ENCODE data around the gene ZNF32. TPM values are rescaled to one million over a fixed set of nuclear protein-coding genes. Genes with fewer than 3 reads are reported as not detected.

The ZNF32 gene
- total RNA-seq, 1 experiment from 2014 or later, result 16.7 TPM

DNA sequence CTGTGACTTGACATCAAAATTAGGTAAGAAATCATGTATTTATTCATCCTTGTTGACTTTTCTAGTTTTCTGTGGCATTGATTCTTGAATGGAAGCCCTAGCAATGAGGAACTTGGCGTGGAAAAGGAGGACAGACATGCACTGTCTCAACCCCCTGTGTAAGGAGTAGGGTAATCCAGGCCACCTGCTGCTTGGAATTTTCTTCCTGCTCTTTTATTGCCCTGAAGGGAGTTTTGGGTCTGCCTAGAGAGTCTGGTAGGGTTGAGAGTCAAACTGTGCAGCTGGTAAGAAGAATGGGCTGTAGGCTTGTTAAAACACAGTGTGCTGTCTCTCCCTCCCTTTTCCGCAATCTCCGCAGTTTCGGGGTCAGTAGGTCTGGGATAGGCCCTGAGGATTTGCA, 19.7 kb downstream of the ZNF32 start:
- no peak overlapping the region for H3K4me2 ChIP-seq (ENCODE audit: low read length)
- H2AFZ ChIP-seq (ENCODE audit: low read length), result no peak overlapping the region
- no peak overlapping the region for H3K27ac ChIP-seq (ENCODE audit: low read length)
- no peaks in the 10 kb centered on the region for H3K27me3 ChIP-seq (ENCODE audit: low read length)
- H3K9me2 ChIP-seq (replicated peaks; ENCODE audit: low read length), result no peaks in the 10 kb centered on the region
- ChIA-PET CTCF (no interaction called here), POLR2A (ENCODE audit: unreplicated experiment) (no interaction called here)
- no peaks in the 10 kb centered on the region for H3K36me3 ChIP-seq (ENCODE audit: low read depth, low read length)
- no peak for DNase-seq
- no peak for ATAC-seq
- H3K9me3 ChIP-seq (ENCODE audit: low read length), result peaks cover 3% of the 10 kb centered on the region; the same call in 1 of the 2 replicates
- no peaks in the 10 kb centered on the region for H4K20me1 ChIP-seq (ENCODE audit: low read length)
- no peaks in the 10 kb centered on the region for H3K79me2 ChIP-seq (ENCODE audit: low read length)
- no peak overlapping the region for H3K9ac ChIP-seq (ENCODE audit: low read length)
- no peaks in the 10 kb centered on the region for H3K4me1 ChIP-seq (ENCODE audit: insufficient read depth, low read length)
- no peak overlapping the region for H3K4me3 ChIP-seq (ENCODE audit: low read length)
- no peaks in the 10 kb centered on the region for H3F3A ChIP-seq (ENCODE audit: low read length, unreplicated experiment)
- BruUV-seq (replicated peaks), result no TSS peak
- intact Hi-C loops (cut with micrococcal nuclease), result no loop called here
- no peak for TF ChIP-seq EZH2 (IDR thresholded peaks at IDR 0.05; ENCODE audit: low read length, unreplicated experiment)
- TF ChIP-seq CTCF (conservative IDR thresholded peaks at IDR 0.05; ENCODE audit: low read depth, low read length), result no peak
- no peak for TF ChIP-seq EZH2phosphoT487 (IDR thresholded peaks at IDR 0.05; ENCODE audit: borderline replicate concordance, low read length)

DNA sequence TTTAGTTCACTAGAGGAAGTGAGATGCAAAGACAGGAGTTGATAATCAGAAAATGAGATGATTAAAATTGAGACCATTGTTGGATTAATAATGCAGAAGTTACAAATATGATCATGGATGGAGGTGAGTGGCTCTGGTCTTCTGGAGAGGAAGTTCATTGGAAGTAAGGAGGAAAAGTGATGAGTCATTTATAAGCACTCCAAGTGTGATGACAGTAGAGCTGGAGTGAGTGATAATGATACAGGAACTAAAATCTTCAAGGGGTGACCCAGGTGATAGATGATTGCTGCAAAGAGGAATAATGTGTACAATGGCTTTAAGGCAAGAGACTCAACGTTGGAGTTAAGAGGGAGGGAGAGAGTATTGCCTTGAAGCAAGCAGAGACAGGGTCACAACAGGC, 20.7 kb downstream of the ZNF32 start:
- Histone ChIP-seq H3K4me2 (ENCODE audit: low read length) (no peak overlapping the region), H3K27ac (ENCODE audit: low read length) (no peak overlapping the region), H3K9me2 (replicated peaks; ENCODE audit: low read length) (no peaks in the 10 kb centered on the region), H2AFZ (ENCODE audit: low read length) (no peak overlapping the region), H3F3A (ENCODE audit: low read length, unreplicated experiment) (no peaks in the 10 kb centered on the region), H3K36me3 (ENCODE audit: low read depth, low read length) (no peaks in the 10 kb centered on the region), H3K79me2 (ENCODE audit: low read length) (no peaks in the 10 kb centered on the region), H4K20me1 (ENCODE audit: low read length) (no peaks in the 10 kb centered on the region), H3K4me3 (ENCODE audit: low read length) (no peak overlapping the region), H3K9me3 (ENCODE audit: low read length) (peaks cover 7% of the 10 kb centered on the region; the same call in 1 of the 2 replicates), H3K4me1 (ENCODE audit: insufficient read depth, low read length) (no peaks in the 10 kb centered on the region), H3K27me3 (ENCODE audit: low read length) (no peaks in the 10 kb centered on the region), H3K9ac (ENCODE audit: low read length) (no peak overlapping the region)
- ChIA-PET CTCF (no interaction called here), POLR2A (ENCODE audit: unreplicated experiment) (no interaction called here)
- intact Hi-C loops (cut with micrococcal nuclease), result no loop called here
- ATAC-seq (no peak), DNase-seq (no peak)
- no TSS peak for BruUV-seq (replicated peaks)
- TF ChIP-seq CTCF (conservative IDR thresholded peaks at IDR 0.05; ENCODE audit: low read depth, low read length) (no peak), EZH2phosphoT487 (IDR thresholded peaks at IDR 0.05; ENCODE audit: borderline replicate concordance, low read length) (no peak), EZH2 (IDR thresholded peaks at IDR 0.05; ENCODE audit: low read length, unreplicated experiment) (no peak)

- ATAC-seq, result no peak
- H3K4me1 ChIP-seq (ENCODE audit: insufficient read depth, low read length), result no peaks in the 10 kb centered on the region
- ChIA-PET POLR2A (ENCODE audit: unreplicated experiment) (no interaction called here), CTCF (no interaction called here)
- intact Hi-C loops (cut with micrococcal nuclease), result no loop called here
- H3K4me2 ChIP-seq (ENCODE audit: low read length), result 0 out of 2 replicates have a peak overlapping the region, but pooled peaks have one; percentile 9
- no peaks in the 10 kb centered on the region for H3K79me2 ChIP-seq (ENCODE audit: low read length)
- peaks cover 28% of the 10 kb centered on the region; the same call in 1 of the 2 replicates for H3K9me3 ChIP-seq (ENCODE audit: low read length)
- no peak overlapping the region for H2AFZ ChIP-seq (ENCODE audit: low read length)
- no peak for DNase-seq
- TF ChIP-seq EZH2 (IDR thresholded peaks at IDR 0.05; ENCODE audit: low read length, unreplicated experiment) (no peak), CTCF (conservative IDR thresholded peaks at IDR 0.05; ENCODE audit: low read depth, low read length) (no peak), EZH2phosphoT487 (IDR thresholded peaks at IDR 0.05; ENCODE audit: borderline replicate concordance, low read length) (no peak)
- H3K9me2 ChIP-seq (replicated peaks; ENCODE audit: low read length), result no peaks in the 10 kb centered on the region
- H3K27me3 ChIP-seq (ENCODE audit: low read length), result no peaks in the 10 kb centered on the region
- peak overlapping the region; percentile 28 for H3K4me3 ChIP-seq (ENCODE audit: low read length)
- H3K9ac ChIP-seq (ENCODE audit: low read length), result no peak overlapping the region
- no peaks in the 10 kb centered on the region for H3F3A ChIP-seq (ENCODE audit: low read length, unreplicated experiment)
- BruUV-seq (replicated peaks), result no TSS peak
- H4K20me1 ChIP-seq (ENCODE audit: low read length), result no peaks in the 10 kb centered on the region
- peaks cover 10% of the 10 kb centered on the region; the same call in 1 of the 2 replicates for H3K36me3 ChIP-seq (ENCODE audit: low read depth, low read length)
- no peak overlapping the region for H3K27ac ChIP-seq (ENCODE audit: low read length)
These were observed 25.3 kb downstream of the ZNF32 start for GRCh38 chr10:43623351-43623750.
